Measurements from ENCODE around the gene CLIC5. TPM values are rescaled to one million over a fixed set of nuclear protein-coding genes. Genes with fewer than 3 reads are reported as not detected.

The CLIC5 gene
- total and polyA plus RNA-seq, 11 donors = 63.0 to 381 (median 244) TPM

GRCh38 chr6:46036911-46037310 is 21.3 kb upstream of the CLIC5 start:
- H3K27me3 ChIP-seq = no peaks in the 10 kb centered on the region
- H3K36me3 ChIP-seq = no peaks in the 10 kb centered on the region
- no peak for TF ChIP-seq POLR2A (IDR thresholded peaks at IDR 0.05)
- TF ChIP-seq, protein P1, sequence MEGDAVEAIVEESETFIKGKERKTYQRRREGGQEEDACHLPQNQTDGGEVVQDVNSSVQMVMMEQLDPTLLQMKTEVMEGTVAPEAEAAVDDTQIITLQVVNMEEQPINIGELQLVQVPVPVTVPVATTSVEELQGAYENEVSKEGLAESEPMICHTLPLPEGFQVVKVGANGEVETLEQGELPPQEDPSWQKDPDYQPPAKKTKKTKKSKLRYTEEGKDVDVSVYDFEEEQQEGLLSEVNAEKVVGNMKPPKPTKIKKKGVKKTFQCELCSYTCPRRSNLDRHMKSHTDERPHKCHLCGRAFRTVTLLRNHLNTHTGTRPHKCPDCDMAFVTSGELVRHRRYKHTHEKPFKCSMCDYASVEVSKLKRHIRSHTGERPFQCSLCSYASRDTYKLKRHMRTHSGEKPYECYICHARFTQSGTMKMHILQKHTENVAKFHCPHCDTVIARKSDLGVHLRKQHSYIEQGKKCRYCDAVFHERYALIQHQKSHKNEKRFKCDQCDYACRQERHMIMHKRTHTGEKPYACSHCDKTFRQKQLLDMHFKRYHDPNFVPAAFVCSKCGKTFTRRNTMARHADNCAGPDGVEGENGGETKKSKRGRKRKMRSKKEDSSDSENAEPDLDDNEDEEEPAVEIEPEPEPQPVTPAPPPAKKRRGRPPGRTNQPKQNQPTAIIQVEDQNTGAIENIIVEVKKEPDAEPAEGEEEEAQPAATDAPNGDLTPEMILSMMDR (IDR thresholded peaks at IDR 0.05) = no peak
- WGBS, 4 donors = 92 to 98% (median 93%) methylated on average over 1 of the region's 1 CpG
- H3K27ac ChIP-seq = peak overlapping the region in 2 of 12 donors; percentile 5 to 52
- no peak overlapping the region for H3K4me3 ChIP-seq
- no peak for ATAC-seq
- no peaks in the 10 kb centered on the region for H3K9me3 ChIP-seq
- no peak for DNase-seq
- intact Hi-C loops (cut with DNase I) = no loop called here
- H3K4me1 ChIP-seq = peaks cover 0 to 31% (median 14%) of the 10 kb centered on the region in 12 donors

- H3K27me3 ChIP-seq = no peaks in the 10 kb centered on the region
- H3K4me1 ChIP-seq = peaks cover 0 to 31% (median 13%) of the 10 kb centered on the region in 12 donors
- no peaks in the 10 kb centered on the region for H3K36me3 ChIP-seq
- intact Hi-C loops (cut with DNase I) = no loop called here
- no peak overlapping the region for H3K4me3 ChIP-seq
- H3K27ac ChIP-seq = peak overlapping the region in 9 of 12 donors; percentile 7 to 60 (median 45)
- TF ChIP-seq, protein P1 (IDR thresholded peaks at IDR 0.05) = no peak
- no peak for TF ChIP-seq POLR2A (IDR thresholded peaks at IDR 0.05)
- WGBS, 4 donors = 67 to 75% (median 73%) methylated on average over 1 of the region's 1 CpG
- ATAC-seq (peak; percentile 18 to 80 (median 40)), DNase-seq (no peak)
- no peaks in the 10 kb centered on the region for H3K9me3 ChIP-seq
Observed at GRCh38 chr6:46035242-46035641, 19.6 kb upstream of the CLIC5 start.

GRCh38 chr6:46032110-46032998 is 16.7 kb upstream of the CLIC5 start:
- Histone ChIP-seq H3K4me1 (peaks cover 0 to 15% (median 5%) of the 10 kb centered on the region in 12 donors), H3K27ac (peak overlapping the region in 1 of 12 donors; percentile 4)

DNA sequence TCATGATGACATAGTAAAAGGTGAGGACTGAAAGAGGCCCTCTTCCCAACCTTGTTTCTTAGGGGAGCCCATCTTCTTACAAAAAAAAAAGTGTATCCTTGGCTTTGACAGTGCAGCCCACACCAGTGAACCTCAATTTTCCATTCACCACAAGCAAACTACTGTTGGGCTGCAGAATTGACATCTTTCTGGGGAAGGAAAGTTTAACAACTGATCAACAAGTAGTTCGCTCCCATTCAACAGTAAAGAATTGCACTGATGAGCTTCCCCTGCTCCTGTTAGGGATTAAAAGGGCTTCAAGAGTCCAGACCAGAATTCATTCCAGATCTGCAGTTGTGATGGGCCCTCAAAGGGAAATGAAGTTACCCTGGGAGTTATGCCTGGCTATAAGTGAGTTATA is 13.9 kb upstream of the CLIC5 start:
- Histone ChIP-seq H3K4me3 (no peak overlapping the region), H3K36me3 (no peaks in the 10 kb centered on the region), H3K9me3 (no peaks in the 10 kb centered on the region), H3K27ac (no peak overlapping the region), H3K4me1 (peaks cover 0 to 8% (median 2%) of the 10 kb centered on the region in 12 donors), H3K27me3 (no peaks in the 10 kb centered on the region)
- 92 to 100% (median 97%) methylated on average over 1 of the region's 1 CpG for WGBS, 4 donors
- ATAC-seq (no peak), DNase-seq (no peak)
- intact Hi-C loops (cut with DNase I) = no loop called here
- no peak for TF ChIP-seq POLR2A (IDR thresholded peaks at IDR 0.05)
- TF ChIP-seq, protein P1 (IDR thresholded peaks at IDR 0.05) = no peak

More at GRCh38 chr6:46032110-46032998, 16.7 kb upstream of the CLIC5 start:
- Histone ChIP-seq H3K9me3 (no peaks in the 10 kb centered on the region), H3K4me3 (no peak overlapping the region), H3K36me3 (no peaks in the 10 kb centered on the region), H3K27me3 (no peaks in the 10 kb centered on the region)
- DNase-seq (no peak), ATAC-seq (no peak)
- no peak for TF ChIP-seq POLR2A (IDR thresholded peaks at IDR 0.05)
- TF ChIP-seq, protein P1 (IDR thresholded peaks at IDR 0.05) = no peak
- WGBS, 4 donors = 53 to 57% (median 56%) methylated on average over 6 of the region's 6 CpGs
- intact Hi-C loops (cut with DNase I) = no loop called here
